ENCODE results near the gene GAB4.
"Not testable (repeated sequence)": the region's sequence is repeated elsewhere in the genome, so short reads cannot be mapped to it uniquely, and the experiment has no call there.

The GAB4 gene

DNA sequence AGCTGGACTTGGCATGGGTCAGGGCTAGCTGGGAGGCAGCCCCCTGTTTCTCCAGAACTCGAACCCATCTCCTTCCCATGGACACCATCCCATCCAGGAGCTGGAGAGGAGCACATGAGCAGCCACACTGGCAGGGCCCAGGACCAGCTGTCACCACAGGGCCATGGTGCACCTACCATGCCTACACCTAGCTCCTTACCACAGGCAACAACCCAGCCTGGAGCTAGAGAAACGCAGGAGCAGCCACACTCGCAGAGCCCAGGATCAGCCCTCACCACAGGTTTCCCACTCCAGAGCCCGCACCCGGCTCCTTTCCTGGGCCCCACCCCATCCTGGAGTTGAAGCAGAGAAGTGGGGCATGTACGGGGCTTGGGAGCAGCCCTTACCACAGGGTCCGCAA is 50.2 kb downstream of the GAB4 start:
- DNase-seq: no peak

DNA sequence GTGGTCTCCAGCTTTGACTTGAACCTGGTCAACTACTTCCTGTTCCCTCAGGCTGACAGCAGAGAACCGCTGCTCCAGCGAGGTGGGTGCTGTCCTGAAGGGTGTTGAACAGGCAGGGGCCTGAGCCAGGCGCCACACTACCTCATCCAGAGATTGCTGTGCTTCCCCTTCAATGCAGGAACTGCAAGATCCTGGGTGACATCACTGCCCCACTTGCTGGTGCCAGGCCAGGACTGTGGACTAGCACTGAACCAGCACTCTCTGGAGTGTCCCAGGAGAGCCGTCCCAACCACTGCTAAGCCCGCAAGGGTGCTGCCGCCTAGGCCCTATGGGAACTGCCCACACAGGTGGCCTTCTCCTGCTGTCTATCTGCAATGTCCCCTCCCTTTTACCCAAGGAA is 51.7 kb downstream of the GAB4 start:
- no peak for DNase-seq

- no peak for DNase-seq
Measured at GRCh38 chr22:16955678-16956210, 52.3 kb downstream of the GAB4 start.

- DNase-seq: no peak
Measured at GRCh38 chr22:16955081-16955480, 52.9 kb downstream of the GAB4 start.

GRCh38 chr22:16954060-16954403 is 54.0 kb downstream of the GAB4 start:
- DNase-seq: no peak

GRCh38 chr22:16953206-16954059 is 54.6 kb downstream of the GAB4 start:
- DNase-seq: no peak

GRCh38 chr22:16949561-16949960 is 58.5 kb downstream of the GAB4 start:
- no peak for DNase-seq

DNA sequence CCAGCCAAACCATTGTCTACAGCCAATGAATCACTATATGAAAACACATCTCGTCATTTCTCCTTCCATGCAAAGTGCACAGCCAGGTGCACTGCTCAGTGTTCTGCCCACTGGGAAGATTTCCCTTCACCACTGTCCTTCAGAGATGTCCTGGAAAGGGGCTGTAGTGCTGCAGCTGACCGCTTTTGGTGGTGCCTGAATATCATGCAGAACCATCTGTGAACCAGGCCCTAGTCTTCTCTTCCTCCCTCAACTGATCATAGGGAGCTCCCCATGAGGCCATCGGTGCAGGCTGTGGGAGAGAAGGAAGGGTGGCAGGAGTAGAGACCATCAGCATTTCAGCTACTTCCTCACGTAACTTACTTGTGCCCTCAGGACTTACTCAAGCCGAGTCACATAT is 70.2 kb downstream of the GAB4 start:
- no peak for DNase-seq

- not testable (repeated sequence) for DNase-seq
Measured at GRCh38 chr22:16937209-16937608, 70.8 kb downstream of the GAB4 start.

DNA sequence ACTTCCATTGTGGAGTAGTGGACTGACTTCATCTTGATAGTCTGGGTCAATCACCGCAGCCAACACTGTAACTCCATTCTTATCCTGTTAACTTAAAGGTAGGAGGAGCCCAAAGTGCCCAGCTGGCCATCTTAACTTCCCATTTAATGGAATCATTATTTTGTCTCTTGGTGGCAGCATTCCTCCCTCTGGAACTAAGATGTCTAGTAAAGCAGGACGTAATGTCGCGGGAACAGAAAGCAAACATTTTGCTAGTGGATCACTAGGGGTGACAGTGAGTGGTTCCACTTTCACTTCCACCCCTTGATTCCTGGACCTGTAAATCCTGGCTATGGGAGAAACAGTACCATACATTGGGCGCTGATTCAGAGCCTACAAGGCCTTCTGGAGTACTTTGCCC is 71.4 kb downstream of the GAB4 start:
- DNase-seq: no peak

DNA sequence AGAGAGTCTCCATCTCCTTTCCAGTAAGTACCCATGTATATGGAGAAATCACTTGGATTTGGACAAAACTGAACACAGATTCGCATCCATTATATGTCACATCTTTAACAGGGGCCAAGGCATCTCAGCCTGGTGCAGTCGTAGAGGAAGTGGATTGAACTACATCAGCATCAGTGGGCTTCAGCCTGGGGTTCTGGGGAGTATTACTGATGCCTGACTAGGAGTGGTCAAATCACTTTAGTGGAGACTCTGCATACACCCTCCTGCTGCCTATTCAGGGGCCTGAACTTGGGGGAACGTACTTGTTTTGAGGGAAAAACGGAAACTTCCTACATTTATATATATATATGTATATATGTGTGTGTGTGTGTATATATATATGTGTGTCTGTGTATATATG is 72.8 kb downstream of the GAB4 start:
- no peak for DNase-seq

- DNase-seq: no peak
Measured at GRCh38 chr22:16933291-16934282, 74.4 kb downstream of the GAB4 start.

DNA sequence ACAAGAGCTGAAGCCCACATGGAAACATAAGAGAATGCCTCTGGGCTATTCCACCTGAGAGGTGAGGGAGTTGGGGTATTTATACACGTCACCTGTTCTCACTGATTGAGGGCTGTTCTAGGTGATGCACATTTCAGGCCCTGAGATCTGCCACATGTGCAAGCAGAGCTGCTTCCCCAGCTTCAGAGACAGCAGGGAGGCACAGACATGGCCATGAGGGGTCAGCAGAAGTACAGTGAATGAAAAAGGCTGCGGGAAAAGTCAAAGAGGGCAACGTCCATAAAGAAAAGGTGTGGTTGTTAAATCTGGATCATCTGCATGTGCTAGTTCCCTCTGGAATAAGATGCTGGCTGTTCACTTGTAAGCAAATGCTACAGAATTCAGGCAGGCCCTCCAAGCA is 75.4 kb downstream of the GAB4 start:
- peak in 1 of 2 experiments; percentile 43 for DNase-seq

- no peak for DNase-seq
Measured at GRCh38 chr22:16925407-16925966, 82.5 kb downstream of the GAB4 start.

DNA sequence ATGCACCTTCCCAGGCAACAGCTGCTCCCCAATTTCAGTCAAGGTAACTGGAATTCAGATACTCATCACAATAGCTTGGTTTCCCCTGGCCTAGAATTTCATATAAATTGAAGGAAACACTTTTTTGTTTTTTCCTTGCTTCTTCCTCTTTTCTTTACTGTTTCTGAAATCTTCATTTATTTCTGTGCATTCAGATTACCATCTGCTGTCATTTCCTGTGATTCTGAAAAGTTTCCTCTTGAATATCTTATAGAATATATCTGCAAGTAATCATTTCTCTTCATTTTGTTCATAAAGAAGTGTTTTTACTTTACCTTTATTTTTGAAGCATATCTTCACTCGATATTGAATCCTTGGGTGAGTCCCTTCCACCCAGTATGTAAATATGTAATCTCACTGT is 85.3 kb downstream of the GAB4 start:
- DNase-seq: no peak

DNA sequence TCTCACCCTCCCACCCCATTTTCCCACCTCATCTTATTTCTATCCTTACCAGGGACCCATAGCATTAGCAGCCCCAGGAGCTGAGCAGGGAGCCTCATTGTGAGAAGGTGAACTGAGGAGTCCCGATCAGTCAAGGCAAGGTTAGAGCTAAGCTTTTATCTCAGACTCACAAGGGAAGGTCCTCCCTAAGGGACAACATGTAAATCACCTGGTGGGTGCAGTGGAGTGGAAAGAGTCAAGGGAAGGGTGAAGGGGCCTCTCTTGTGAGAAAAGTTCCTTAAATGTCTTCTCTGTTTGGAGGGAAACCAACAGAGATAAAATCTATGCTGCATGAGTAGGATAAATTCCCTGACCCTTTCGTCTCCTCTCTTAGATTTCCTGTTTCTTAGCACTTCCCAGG is 85.9 kb downstream of the GAB4 start:
- DNase-seq: peak in 1 of 2 experiments; percentile 2

- peak; percentile 25 to 81 for DNase-seq
Measured at GRCh38 chr22:16917144-16918003, 90.6 kb downstream of the GAB4 start.

GRCh38 chr22:16915701-16916100 is 92.3 kb downstream of the GAB4 start:
- DNase-seq: no peak

GRCh38 chr22:16914911-16915310 is 93.1 kb downstream of the GAB4 start:
- peak in 1 of 2 experiments; percentile 23 for DNase-seq

DNA sequence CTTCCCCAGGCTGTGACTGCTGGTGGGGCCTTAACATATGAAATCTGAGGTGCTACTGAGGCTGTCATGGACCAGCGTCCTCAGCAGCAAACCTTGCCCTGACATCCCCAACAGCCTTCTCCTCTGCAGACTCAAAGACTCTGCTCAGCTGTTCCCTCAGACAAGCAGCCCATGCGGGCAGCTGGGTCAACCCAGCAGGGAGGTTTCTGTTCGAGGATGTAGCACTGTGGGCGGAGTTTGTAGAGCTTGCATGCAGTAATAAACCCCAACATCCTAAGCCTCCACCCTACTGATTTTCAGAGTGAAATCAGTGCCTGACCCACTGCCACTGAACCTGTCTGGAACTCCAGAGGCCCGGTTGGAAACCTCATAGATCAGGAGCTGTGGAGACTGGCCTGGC is 94.0 kb downstream of the GAB4 start:
- DNase-seq: no peak

- no peak for DNase-seq
Measured at GRCh38 chr22:16912281-16912680, 95.7 kb downstream of the GAB4 start.
